GM12892 (cell line): Measurements from ENCODE around the gene VAMP3.

ENCODE experiments used
- POLR2A ChIP-seq: IDR thresholded peaks from 2 replicates; pipeline ENCODE4 v1.6.1; 2011; ENCODE audit warnings: low read depth, low read length, control low read depth
- POLR2AphosphoS5 ChIP-seq: IDR thresholded peaks from 2 replicates; pipeline ENCODE4 v1.6.1; 2011; ENCODE audit warnings: low read depth, low read length, control low read depth

DNA sequence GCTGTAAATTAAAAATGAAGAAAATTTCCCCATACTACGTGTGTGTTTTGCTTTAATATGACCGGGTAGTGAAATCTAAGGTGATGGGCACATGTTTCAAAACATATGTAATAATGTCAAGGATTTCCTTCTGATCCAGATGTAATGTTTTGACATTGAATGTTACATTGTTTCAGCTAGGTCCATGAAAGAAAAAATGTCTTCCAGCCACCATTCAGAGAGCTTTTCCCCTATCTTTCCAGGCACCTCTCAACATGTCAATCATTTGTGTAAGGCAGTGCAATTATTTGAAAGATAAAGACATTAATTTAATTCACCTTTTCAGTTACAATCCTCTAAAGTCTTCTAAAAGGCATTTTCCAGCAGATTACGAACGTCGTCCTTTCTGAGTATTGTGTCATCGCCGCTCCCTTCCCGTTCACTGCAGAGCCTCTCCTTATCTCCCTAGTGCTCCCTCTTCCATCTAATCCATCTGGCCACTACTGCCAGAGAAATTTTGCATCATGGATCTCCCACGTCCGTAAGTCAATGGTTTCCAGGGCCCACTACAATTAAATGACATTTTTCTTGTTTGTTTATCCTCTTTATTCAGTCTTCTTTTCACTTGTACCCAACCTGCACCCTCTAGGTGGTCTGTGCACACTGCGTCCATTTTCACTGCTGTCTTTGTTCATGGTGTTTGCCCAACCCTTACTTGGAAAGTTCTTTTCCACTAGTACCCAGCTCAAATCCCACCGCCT lies 1.3 kb upstream of the VAMP3 start:
- TF ChIP-seq POLR2AphosphoS5 (no peak), POLR2A (no peak)
